GM11168 (cell line): ENCODE measurements around the gene PBX1.

ENCODE experiments used
- in situ Hi-C: fragments of 300-500 bp; cut with MboI; formaldehyde crosslinking; loops from one replicate; pipeline ENCODE4 v1.12.0; 2022; ENCODE audit warnings: low sequenced_read_pairs; ENCODE audit not compliant: unreplicated experiment

Gene PBX1

GRCh38 chr1:164880644-164881043 lies 321.7 kb downstream of the PBX1 start:
- in situ Hi-C loops, result no loop called here

DNA sequence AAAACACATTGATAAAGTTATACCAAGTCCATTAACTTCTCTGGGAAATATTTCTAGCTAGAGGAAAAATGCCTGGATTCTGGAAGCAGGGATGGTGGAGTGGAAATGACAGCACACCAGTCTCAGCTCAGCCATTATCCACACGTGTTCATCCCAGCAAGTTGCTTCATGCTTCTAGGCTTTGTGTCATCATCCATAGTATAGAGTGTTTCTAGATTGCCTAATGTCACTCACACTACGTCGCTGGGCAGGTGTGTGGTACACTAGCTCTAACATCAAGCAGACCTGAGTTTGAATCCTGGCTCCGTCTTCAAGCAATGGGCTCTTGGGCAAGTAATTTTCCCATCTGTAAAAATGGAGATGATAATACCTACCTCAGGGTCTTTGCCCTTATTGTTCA lies 326.3 kb downstream of the PBX1 start:
- in situ Hi-C loops, result no loop called here

DNA sequence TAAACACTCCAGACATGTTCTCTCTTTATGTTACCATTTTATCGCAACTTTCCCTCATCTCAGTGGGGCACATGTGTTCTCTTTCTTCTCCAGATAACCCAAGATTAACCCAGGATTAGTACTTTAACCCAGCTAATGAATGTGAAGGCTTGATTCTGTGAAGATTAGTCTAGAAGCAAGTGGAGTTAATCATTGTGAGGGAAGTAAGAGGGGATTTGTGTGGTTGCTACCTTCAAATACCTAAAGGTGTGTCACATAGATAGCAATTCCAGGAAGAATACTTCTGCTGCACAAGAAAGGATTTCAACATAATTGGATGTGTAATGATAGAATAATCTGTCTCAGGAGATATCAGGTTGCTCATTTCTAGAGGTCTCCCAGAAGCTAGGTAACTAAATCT lies 327.1 kb downstream of the PBX1 start:
- in situ Hi-C loops, result no loop called here

DNA sequence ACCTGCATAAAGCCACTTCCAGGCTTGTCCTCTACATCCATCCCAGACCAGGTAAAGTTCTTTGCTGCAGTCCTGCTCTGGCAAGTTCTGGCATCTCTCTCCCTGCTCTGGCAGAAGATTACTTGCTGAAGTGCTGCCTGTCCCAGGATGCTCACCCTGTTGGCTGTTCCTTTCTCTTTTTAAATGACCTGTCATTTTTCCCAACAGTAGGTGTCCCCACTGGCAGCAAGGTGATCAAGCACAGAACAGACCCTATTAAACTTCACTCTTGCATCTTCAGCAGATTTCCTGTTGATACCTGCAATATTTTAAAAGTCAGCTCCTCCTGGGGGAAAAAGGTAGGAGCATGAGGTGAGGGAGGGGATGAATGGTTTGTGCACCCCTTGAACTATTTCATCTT lies 332.6 kb downstream of the PBX1 start:
- in situ Hi-C loops, result no loop called here

DNA sequence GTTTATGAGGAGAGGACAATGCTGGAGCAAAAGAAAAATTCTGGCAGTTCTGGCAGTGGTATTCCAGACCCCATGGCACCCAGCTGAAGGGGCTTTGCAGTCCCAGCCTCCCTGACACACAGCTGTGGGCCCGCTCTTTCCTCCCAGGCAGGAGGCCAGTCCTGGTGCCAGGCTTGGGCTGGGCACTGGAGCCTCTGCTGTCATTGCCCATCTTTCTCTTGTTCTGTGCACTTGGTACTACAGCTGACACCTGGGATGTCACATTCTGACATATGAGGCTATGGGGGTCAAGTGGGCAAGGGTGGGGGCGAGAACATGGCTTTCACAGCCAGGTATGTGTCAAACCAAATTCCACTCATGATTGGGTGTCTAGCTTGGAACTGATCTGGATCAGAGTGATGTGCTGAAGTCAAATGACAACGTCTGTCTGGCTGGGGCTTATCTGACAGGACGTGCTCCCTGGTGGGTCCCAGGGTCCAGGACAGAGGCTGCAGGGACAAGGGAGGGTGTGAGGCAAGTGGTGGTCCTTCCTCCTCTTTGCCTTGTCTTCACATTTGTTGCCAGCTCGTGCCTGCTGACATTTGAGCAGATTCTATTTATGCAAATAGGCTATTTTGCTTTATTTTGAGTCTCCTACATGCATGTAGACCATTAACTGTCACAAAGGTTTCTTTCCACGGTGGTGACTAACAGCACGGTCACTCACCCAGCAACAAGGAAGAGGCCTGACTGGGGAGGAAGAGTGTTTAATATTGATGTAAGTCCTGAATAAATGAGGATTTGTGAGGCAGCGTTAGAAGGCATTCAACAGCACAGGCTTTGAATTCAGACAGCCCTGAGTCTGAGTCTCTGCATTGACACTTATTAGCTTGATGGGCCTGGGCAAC lies 336.3 kb downstream of the PBX1 start:
- in situ Hi-C loops, result no loop called here

DNA sequence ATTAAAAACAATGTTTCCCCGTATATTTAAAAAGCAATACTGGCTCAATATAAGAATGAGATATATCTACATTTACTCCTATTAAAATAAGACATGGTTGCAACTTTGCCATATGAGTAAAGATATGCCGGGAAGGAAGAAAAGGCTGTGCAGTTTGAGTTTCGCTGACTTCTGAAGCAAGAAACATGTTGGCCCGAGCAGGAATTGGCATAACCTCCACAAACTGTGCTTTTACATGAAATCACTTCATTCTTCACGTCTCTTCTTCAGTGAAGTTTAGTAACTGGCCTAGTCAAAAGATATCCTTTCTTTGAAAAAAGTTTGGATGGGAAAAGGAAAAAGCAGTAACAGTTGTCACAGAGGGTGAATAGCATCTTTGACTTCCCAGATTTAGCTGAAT lies 342.0 kb downstream of the PBX1 start:
- in situ Hi-C loops, result no loop called here
